HG03025 (cell line): ENCODE data around the gene RBKS.
"Not testable (repeated sequence)": the region's sequence is repeated elsewhere in the genome, so short reads cannot be mapped to it uniquely, and the experiment has no call there.

ENCODE experiments used
- ATAC-seq: cut with Tn5 transposase; IDR thresholded peaks from one replicate; pipeline ENCODE4 v1.9.1; 2021; ENCODE audit warnings: mild to moderate bottlenecking, moderate library complexity; ENCODE audit not compliant: unreplicated experiment, low FRiP score

Gene RBKS

GRCh38 chr2:27771548-27772335 is 118.4 kb downstream of the RBKS start, which contains the start of gene MRPL33:
TSS of gene MRPL33 (plus strand) at chr2:27771719. CDS start at chr2:27771778, 59 bp downstream.
- ATAC-seq = peak; percentile 90

DNA sequence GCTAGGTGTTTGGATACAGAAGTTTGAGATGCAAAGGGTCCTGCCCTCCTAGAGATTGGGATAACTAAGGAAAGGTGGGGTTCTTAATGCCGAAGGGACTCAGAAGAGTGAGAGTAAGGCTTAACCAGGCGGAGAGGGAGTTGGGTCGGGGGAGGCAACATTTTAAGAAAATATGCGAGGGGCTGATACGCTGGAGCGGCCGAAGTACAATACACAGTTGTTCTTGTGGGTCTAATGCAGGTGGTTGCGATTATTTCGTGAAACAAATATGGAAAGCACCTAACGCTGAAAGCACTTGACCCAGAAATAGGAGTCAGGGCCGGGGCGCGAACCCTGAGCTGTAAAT is 119.0 kb downstream of the RBKS start:
- peak; percentile 12 for ATAC-seq

DNA sequence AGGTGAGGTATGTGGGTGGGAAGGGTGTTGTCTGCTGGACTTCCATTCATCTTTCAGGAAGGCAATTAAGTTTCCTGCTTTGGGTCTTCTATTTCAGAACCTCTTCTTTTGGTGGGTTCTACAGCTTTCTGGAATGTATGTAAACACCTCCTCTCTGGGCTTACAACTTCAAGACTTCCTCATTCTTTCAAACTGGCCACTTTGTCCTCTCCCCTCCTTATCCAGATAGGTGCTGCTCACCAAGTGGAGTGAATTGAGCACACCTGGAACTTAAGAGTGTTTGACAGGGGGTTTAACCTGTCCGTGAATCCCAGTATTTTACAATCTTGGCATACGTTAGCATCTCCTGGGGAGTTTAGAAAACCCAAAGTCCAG is 123.9 kb downstream of the RBKS start:
- ATAC-seq = no peak

GRCh38 chr2:27765621-27766286 is 124.4 kb downstream of the RBKS start:
- no peak for ATAC-seq

DNA sequence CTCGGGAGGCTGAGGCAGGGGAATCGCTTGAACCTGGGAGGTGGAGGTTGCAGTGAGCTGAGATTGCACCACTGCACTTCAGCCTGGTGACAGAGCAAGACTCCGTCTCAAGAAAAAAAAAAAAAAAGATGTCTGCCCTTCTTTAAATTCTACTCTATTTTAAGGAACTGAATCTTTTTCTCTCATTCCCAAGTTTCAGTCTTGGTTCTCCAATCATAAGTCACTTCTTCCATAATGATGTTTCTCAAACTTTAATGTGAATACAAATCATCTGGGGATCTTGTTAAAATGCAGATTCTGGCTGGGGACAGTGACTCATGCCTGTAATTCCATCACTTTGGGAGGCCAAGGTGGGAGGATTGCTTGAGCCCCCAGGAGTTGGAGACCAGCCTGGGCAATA is 125.7 kb downstream of the RBKS start:
- ATAC-seq = not testable (repeated sequence)

GRCh38 chr2:27763907-27764267 is 126.3 kb downstream of the RBKS start:
- no peak for ATAC-seq

DNA sequence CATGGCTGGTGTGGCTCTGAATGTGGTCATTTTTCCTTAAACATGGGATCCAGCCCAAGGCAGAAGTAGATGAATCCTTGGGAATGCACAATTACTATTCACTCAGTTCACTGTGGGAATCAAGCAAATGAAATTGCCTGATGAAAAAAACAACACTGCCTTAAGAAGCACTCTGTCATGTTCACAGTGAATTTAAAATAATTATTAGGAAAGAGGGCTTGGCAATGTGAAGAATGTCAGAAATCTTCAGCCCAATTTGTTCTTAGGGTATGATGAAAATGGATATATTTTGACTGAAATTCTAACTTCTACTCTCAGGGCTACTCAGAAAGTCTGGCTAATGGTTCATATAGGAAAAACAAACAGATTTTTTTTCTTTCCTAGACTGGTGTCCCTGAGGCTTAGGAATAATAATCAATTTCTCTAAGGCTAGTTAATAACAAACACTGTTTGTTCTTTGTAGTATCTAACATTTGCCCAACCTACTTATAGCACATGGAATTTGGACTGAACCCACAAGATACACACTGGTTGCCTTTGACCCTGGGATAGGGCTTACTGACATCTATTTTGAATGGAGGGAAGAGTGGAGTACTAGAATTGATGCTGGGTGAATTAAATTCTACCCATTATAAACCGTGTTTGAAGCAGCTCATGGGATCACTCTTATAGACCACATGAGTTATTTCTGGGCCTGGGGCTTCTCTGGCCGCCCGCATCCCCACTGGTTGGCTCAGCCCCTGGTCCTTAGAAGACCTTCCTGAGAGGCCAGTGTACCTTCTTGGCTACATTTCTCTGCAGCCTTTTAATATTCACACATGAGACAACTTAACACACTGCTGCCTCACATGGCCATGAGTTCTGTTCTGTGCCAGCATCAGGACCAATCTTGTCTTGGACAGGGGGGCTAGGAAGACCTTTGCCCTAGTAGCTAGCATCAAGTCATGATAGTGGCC is 127.0 kb downstream of the RBKS start:
- ATAC-seq = no peak

GRCh38 chr2:27756544-27757498 is 133.4 kb downstream of the RBKS start:
- no peak for ATAC-seq

DNA sequence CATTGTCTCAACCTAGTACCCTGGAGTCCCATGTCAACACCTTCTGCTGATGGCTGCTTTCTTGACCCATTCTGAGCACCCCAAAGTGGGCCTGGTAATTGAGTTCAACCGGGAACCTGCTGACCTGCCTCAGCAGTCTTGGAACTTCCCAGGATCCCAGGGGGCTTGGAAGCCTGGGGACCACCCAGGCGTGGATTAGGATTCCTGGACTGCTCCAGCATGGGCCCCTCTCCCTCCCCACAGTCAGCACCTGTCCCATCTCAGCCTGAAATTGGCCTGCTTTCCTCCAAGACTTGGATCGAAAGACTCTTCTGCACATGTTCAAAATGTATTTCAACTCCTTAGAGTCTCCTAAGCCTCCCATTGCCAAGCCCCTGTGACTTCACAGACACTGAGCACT is 134.1 kb downstream of the RBKS start:
- ATAC-seq = no peak

DNA sequence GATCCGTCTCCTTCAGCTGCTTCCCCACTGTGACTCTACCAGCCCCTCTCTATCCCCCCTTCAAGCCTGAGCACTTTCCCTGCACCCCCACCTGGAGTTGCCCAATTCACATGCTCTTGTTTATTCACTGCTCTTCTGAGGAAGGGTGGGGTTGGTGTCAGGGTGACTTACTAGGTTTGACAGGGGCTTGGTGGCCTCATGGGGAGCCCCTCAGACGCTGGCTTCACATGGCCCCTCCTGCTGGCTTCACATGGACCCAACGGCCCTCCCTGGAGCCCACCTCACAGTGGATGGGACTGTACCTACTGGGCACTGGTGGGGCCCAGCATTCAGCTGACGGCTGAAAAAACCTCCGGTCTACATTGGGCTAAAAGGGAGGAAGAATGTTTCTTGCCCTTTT is 135.4 kb downstream of the RBKS start:
- no peak for ATAC-seq

- ATAC-seq = no peak
Observed at GRCh38 chr2:27754138-27754588, 136.0 kb downstream of the RBKS start.

- no peak for ATAC-seq
Observed at GRCh38 chr2:27752551-27753237, 137.5 kb downstream of the RBKS start.

DNA sequence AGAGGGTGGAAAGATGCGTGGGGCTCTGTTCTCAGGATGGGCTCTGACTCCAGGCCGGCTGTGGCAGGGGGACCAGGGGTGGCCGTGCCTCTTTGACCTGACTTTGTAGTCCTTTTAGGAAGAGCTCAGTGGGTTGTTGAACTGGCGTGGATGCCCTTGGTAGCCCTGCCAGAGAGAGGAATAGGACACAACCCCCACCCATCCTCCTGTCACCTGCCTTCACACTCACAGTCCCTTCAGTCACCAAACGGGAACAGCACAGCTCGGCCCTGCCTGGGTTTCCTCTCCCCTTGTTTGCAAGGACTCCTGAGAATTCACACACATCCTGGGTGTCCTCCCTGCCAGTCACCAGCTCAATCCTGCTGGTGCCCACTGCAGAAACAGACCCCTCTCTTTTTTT is 138.8 kb downstream of the RBKS start:
- ATAC-seq = no peak

DNA sequence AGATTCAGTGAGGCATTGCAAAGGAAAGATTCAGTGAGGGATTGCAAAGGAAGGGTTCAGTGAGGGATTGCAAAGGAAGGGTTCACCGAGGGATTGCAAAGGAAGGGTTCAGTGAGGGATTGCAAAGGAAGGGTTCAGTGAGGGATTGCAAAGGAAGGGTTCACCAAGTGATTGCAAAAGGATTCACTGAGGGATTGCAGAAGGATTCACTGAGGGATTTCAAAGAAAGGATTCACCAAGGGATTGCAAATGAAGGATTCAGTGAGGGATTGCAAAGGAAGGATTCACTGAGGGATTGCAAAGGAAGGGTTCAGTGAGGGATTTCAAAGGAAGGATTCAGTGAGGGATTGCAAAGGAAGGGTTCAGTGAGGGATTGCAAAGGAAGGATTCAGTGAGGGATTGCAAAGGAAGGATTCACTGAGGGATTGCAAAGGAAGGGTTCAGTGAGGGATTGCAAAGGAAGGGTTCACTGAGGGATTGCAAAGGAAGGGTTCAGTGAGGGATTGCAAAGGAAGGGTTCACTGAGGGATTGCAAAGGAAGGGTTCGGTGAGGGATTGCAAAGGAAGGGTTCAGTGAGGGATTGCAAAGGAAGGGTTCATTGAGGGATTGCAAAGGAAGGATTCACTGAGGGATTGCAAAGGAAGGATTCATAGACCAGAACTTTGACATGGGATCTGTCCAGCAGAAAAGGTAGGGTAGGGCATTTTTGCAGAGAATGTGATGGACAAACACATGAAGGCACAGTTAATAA is 141.2 kb downstream of the RBKS start:
- ATAC-seq = not testable (repeated sequence)

- no peak for ATAC-seq
Observed at GRCh38 chr2:27747827-27748352, 142.3 kb downstream of the RBKS start.

- ATAC-seq = no peak
Observed at GRCh38 chr2:27746325-27746724, 143.9 kb downstream of the RBKS start.

GRCh38 chr2:27745494-27745893 is 144.7 kb downstream of the RBKS start:
- ATAC-seq = not testable (repeated sequence)

GRCh38 chr2:27742571-27742970 is 147.6 kb downstream of the RBKS start:
- ATAC-seq = no peak
